ENCODE data around the gene C16orf74. TPM values are rescaled to one million over a fixed set of nuclear protein-coding genes. Genes with fewer than 3 reads are reported as not detected.

C16orf74 gene
- total RNA-seq, 1 experiment from 2014 or later, result 44.3 TPM

- Histone ChIP-seq H3K4me2 (no peak overlapping the region), H3K79me2 (ENCODE audit: low read depth) (no peaks in the 10 kb centered on the region), H4K20me1 (ENCODE audit: insufficient read depth) (no peaks in the 10 kb centered on the region), H3K4me3 (no peak overlapping the region), H3K4me1 (replicated peaks; ENCODE audit: insufficient read depth) (peaks cover 15% of the 10 kb centered on the region), H3K9me3 (ENCODE audit: insufficient read depth, low read depth) (no peaks in the 10 kb centered on the region), H3F3A (ENCODE audit: insufficient read depth, low read depth) (peaks cover 19% of the 10 kb centered on the region; the same call in 1 of the 2 replicates), H3K27me3 (ENCODE audit: insufficient read depth, low read depth) (no peaks in the 10 kb centered on the region), H3K36me3 (ENCODE audit: low read depth) (no peaks in the 10 kb centered on the region), H3K27ac (no peak overlapping the region), H2AFZ (no peak overlapping the region), H3K9me2 (ENCODE audit: insufficient read depth) (no peaks in the 10 kb centered on the region)
- no peak for DNase-seq
- CTCF ChIA-PET, result no interaction called here
- no TSS peak for BruUV-seq (replicated peaks)
- no peak for TF ChIP-seq CTCF (conservative IDR thresholded peaks at IDR 0.05)
- no peak for TF ChIP-seq EZH2 (IDR thresholded peaks at IDR 0.05; ENCODE audit: low read depth)
- POLR2A ChIA-PET (ENCODE audit: unreplicated experiment), result no interaction called here
- intact Hi-C loops (cut with micrococcal nuclease; ENCODE audit: unreplicated experiment), result no loop called here
Measured at GRCh38 chr16:85763616-85764015, 12.7 kb upstream of the C16orf74 start.

GRCh38 chr16:85762970-85763369 is 12.1 kb upstream of the C16orf74 start:
- POLR2A ChIA-PET (ENCODE audit: unreplicated experiment), result no interaction called here
- Histone ChIP-seq H3K4me3 (no peak overlapping the region), H3K36me3 (ENCODE audit: low read depth) (no peaks in the 10 kb centered on the region), H4K20me1 (ENCODE audit: insufficient read depth) (no peaks in the 10 kb centered on the region), H3K4me2 (no peak overlapping the region), H3K4me1 (replicated peaks; ENCODE audit: insufficient read depth) (peaks cover 11% of the 10 kb centered on the region), H3K79me2 (ENCODE audit: low read depth) (no peaks in the 10 kb centered on the region), H2AFZ (no peak overlapping the region), H3K27me3 (ENCODE audit: insufficient read depth, low read depth) (no peaks in the 10 kb centered on the region), H3K9me2 (ENCODE audit: insufficient read depth) (no peaks in the 10 kb centered on the region), H3F3A (ENCODE audit: insufficient read depth, low read depth) (peaks cover 13% of the 10 kb centered on the region; the same call in 1 of the 2 replicates), H3K27ac (no peak overlapping the region), H3K9me3 (ENCODE audit: insufficient read depth, low read depth) (no peaks in the 10 kb centered on the region)
- CTCF ChIA-PET, result no interaction called here
- TF ChIP-seq EZH2 (IDR thresholded peaks at IDR 0.05; ENCODE audit: low read depth), result no peak
- no peak for TF ChIP-seq CTCF (conservative IDR thresholded peaks at IDR 0.05)
- no TSS peak for BruUV-seq (replicated peaks)
- intact Hi-C loops (cut with micrococcal nuclease; ENCODE audit: unreplicated experiment), result no loop called here
- DNase-seq, result no peak

GRCh38 chr16:85761861-85762260 is 11.0 kb upstream of the C16orf74 start:
- CTCF ChIA-PET, result no interaction called here
- Histone ChIP-seq H3K4me2 (no peak overlapping the region), H3K27ac (no peak overlapping the region), H2AFZ (no peak overlapping the region), H3K79me2 (ENCODE audit: low read depth) (no peaks in the 10 kb centered on the region), H4K20me1 (ENCODE audit: insufficient read depth) (no peaks in the 10 kb centered on the region), H3K36me3 (ENCODE audit: low read depth) (no peaks in the 10 kb centered on the region), H3F3A (ENCODE audit: insufficient read depth, low read depth) (0 out of 2 replicates have a peak, but pooled peaks cover 3% of the 10 kb centered on the region), H3K27me3 (ENCODE audit: insufficient read depth, low read depth) (no peaks in the 10 kb centered on the region), H3K4me1 (replicated peaks; ENCODE audit: insufficient read depth) (peaks cover under 1% of the 10 kb centered on the region; the same call in 1 of the 2 replicates), H3K9me2 (ENCODE audit: insufficient read depth) (no peaks in the 10 kb centered on the region), H3K9me3 (ENCODE audit: insufficient read depth, low read depth) (no peaks in the 10 kb centered on the region), H3K4me3 (no peak overlapping the region)
- no TSS peak for BruUV-seq (replicated peaks)
- TF ChIP-seq CTCF (conservative IDR thresholded peaks at IDR 0.05) (no peak), EZH2 (IDR thresholded peaks at IDR 0.05; ENCODE audit: low read depth) (no peak)
- intact Hi-C loops (cut with micrococcal nuclease; ENCODE audit: unreplicated experiment), result no loop called here
- POLR2A ChIA-PET (ENCODE audit: unreplicated experiment), result no interaction called here
- no peak for DNase-seq
